ENCODE results near the gene SETBP1.

SETBP1 gene

DNA sequence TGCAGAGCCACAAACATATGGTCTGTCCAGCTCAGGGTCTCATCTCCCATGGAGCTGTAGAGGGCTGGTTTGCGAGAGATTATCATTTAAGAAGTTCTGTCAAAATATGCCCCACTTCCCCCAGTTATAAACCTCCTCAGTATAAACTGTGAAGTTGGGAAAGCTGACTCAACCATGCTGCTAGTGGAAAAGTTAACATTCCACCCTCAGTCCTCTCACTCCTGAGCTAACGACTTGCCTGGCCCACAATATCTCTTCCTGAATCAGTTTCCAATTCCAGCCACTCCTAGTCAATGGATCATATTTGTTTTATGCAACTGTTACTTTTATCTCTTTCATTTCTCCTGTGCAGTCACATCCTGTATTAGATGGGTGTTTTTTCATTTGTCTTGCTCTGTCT lies 326.2 kb downstream of the SETBP1 start:
- no peak for DNase-seq (ENCODE audit: extremely low read depth in 1 of 2, low read depth in 1 of 2)

DNA sequence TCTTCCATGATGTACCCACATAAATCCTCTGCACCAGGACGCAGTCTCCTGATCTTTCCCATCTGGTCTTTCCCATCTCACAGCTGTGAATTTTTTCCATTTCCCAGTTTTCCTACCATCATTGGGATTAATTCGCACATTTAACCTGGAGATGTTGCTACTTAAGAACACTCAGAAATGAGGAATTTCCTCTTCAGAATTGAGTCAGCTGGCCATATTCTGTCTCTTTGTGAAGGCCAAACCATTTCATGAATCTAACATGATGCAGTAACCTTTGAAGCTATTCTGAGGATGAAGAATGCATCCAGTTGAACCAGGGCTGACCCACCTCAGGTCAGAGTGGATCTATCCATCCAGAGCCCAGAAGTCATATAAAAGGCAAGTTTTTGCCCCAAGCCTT lies 326.8 kb downstream of the SETBP1 start:
- DNase-seq (ENCODE audit: extremely low read depth in 1 of 2, low read depth in 1 of 2): no peak

- DNase-seq (ENCODE audit: extremely low read depth in 1 of 2, low read depth in 1 of 2): no peak
These were observed 328.2 kb downstream of the SETBP1 start for GRCh38 chr18:45008694-45009413.

- no peak for DNase-seq (ENCODE audit: extremely low read depth in 1 of 2, low read depth in 1 of 2)
These were observed 329.1 kb downstream of the SETBP1 start for GRCh38 chr18:45009756-45010155.

DNA sequence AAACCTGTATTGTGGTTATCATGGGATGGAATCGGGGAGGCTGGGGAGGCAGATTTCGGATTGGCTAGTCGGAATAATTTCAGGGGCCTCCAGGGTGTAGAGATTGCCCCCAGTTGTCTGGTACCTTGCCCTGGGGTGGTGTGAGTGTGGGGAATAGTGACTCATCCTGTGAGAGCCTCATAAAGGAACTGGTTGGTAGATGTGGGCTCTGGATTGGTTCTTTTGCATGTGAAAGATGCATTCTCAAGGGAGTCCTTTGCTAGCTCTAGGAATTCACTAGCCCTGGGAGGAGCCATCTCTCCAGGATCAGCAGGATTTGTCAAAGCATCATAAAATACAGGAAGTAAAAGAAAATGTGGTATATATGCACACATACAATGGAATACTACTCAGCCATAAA lies 331.6 kb downstream of the SETBP1 start:
- DNase-seq (ENCODE audit: extremely low read depth in 1 of 2, low read depth in 1 of 2): no peak

GRCh38 chr18:45014047-45014501 lies 333.4 kb downstream of the SETBP1 start:
- DNase-seq (ENCODE audit: extremely low read depth in 1 of 2, low read depth in 1 of 2): no peak

- DNase-seq (ENCODE audit: extremely low read depth in 1 of 2, low read depth in 1 of 2): no peak
These were observed 335.1 kb downstream of the SETBP1 start for GRCh38 chr18:45015788-45016128.

DNA sequence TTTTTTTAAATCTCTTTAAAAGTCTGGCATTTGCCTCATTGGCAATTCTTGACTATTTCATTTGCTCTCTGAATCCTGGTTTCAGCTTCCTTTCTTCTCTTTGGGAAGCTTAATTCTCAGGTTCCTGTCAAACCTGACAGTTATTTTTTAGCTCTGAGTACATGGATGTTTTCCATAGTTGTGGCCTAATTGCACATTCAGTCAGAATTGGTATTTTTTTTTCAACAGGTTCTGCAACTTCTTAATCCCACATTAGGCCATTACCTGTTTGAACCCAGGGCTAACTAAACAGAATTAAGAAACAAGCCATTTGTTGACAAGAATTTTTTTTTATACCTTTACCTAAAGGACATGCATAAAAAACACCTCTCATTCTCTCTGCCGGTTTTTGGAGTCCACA lies 338.8 kb downstream of the SETBP1 start:
- DNase-seq (ENCODE audit: extremely low read depth in 1 of 2, low read depth in 1 of 2): no peak

GRCh38 chr18:45023519-45023918 lies 342.8 kb downstream of the SETBP1 start:
- no peak for DNase-seq (ENCODE audit: extremely low read depth in 1 of 2, low read depth in 1 of 2)

GRCh38 chr18:45024357-45025088 lies 343.8 kb downstream of the SETBP1 start:
- DNase-seq (ENCODE audit: extremely low read depth in 1 of 2, low read depth in 1 of 2): no peak

- DNase-seq (ENCODE audit: extremely low read depth in 1 of 2, low read depth in 1 of 2): no peak
These were observed 344.4 kb downstream of the SETBP1 start for GRCh38 chr18:45025089-45025450.

GRCh38 chr18:45026162-45026561 lies 345.5 kb downstream of the SETBP1 start:
- DNase-seq (ENCODE audit: extremely low read depth in 1 of 2, low read depth in 1 of 2): no peak

DNA sequence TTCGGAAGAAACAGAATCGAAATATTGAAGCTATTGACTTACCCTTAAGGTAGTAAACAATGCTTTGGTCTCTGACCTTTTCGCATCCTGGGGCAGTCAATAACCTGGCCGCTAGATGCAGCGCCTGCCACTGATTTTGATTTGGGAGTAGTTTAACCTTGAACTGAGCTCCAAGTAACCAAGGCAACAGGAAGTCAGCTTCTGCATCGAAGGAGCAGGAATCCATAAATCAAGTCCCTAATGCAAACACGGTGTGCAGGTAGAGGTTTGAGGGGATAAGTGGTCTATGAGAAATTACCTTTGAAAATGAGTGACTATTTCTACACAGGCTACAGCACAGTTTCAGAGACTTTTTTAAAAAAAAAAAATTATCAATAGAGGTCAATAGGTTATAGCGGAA lies 353.5 kb downstream of the SETBP1 start:
- DNase-seq (ENCODE audit: extremely low read depth in 1 of 2, low read depth in 1 of 2): no peak

- no peak for DNase-seq (ENCODE audit: extremely low read depth in 1 of 2, low read depth in 1 of 2)
These were observed 356.9 kb downstream of the SETBP1 start for GRCh38 chr18:45037618-45038017.

GRCh38 chr18:45039376-45039775 lies 358.7 kb downstream of the SETBP1 start:
- DNase-seq (ENCODE audit: extremely low read depth in 1 of 2, low read depth in 1 of 2): no peak

DNA sequence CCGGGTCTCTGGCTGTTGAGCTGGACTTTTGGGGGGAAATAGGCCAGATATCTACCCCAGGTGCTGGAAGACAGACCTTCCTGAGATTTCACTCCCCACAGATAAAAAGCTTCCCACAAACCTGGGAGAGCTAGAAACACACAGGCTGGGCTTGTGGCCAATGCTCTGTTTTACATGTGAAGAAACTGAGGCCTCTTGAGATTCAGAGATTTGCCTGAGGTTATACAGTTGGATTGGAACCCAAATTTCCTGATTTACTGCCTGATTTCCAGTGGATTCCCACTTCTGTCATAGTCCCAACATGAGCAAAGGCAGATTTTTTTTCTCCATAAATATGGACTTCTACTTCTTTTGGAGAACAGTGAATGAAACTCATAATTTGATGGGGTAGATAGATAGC lies 360.2 kb downstream of the SETBP1 start:
- no peak for DNase-seq (ENCODE audit: extremely low read depth in 1 of 2, low read depth in 1 of 2)

DNA sequence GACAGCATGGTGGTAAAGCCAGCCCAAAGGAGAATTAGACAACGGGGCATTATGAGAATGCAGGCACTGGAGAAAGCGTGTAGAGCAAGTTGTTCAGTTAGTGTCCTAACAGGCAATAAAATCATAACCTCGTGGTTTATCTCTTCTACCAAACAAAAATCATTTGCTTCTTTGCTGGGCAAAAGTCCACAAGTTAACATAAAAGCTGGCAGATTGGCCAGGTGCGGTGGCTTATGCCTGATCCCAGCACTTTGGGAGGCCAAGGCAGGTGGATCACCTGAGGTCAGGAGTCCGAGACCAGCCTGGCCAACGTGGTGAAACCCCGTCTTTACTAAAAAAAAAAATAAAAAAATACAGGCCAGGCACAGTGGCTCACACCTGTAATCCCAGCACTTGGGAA lies 364.1 kb downstream of the SETBP1 start:
- DNase-seq (ENCODE audit: extremely low read depth in 1 of 2, low read depth in 1 of 2): no peak

DNA sequence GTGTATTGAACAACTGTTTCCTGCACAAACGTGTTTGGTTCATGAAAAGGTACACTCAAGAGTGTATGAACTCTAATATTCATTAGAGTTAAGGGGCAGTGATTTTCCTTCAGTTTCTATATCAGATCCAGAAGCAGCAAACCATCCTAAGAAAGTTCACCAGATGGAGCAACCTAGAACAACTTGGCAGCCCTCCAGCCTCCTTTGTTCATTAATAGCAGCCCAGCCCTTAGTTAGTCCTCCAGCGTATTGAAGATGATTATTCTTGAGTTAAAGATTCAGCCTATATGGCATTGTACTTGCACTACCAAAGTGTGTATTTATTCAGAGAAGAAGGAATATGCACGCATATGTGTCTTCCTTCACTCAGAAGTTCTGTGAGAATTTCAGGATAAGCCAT lies 365.5 kb downstream of the SETBP1 start:
- DNase-seq (ENCODE audit: extremely low read depth in 1 of 2, low read depth in 1 of 2): no peak

GRCh38 chr18:45046961-45047360 lies 366.3 kb downstream of the SETBP1 start:
- DNase-seq (ENCODE audit: extremely low read depth in 1 of 2, low read depth in 1 of 2): no peak

DNA sequence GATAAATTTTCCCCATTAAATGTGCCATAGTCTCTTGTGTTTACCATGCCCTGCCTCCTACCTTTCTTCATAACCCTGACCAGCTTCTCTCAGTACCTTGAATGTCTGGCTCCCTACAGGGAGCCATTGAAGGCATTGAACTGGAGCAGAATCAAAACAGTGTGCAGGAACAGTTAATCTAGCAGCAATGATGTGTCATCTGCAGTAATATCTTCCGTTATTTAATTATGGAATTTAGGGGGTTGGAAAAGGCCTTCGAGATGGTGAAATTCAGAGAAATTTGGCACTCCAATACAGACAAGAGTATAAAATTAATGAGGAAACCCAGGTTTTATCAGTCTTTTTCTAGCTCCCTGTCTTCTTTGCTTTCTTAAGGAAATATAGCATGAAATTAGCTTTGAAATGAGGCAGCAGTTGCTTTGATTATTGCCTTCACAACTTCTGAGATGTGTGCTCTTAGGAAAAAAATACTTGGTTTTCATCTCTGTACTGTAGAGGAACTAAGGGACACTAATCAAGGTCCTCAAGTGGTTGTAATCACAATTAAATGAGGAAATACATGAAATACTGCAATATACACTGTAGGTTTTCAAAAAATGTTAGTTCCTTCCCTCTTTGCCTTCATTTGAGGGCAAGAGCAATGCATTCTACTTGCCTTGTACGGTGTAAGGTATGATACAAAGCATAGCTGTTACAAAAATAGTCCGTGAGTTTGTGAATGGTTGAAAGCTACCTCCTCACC lies 369.1 kb downstream of the SETBP1 start:
- no peak for DNase-seq (ENCODE audit: extremely low read depth in 1 of 2, low read depth in 1 of 2)

- no peak for DNase-seq (ENCODE audit: extremely low read depth in 1 of 2, low read depth in 1 of 2)
These were observed 370.3 kb downstream of the SETBP1 start for GRCh38 chr18:45050712-45051601.

Data from stimulated activated CD8-positive, alpha-beta memory T cell treated with anti-CD3 and anti-CD28 coated beads, Interleukin-7, amount 100 ng/mL, for 48 hours (primary cell).